ENCODE data around the gene RFTN1. TPM values are rescaled to one million over a fixed set of nuclear protein-coding genes. Genes with fewer than 3 reads are reported as not detected.

The RFTN1 gene
- total RNA-seq, 1 experiment from 2014 or later = 2.2 TPM

GRCh38 chr3:16354291-16354690 is 159.2 kb downstream of the RFTN1 start:
- DNase-seq = no peak
- H3K9me3 ChIP-seq (ENCODE audit: control insufficient read depth, low read depth, low read length) = no peaks in the 10 kb centered on the region
- H4K20me1 ChIP-seq (ENCODE audit: control insufficient read depth, insufficient read depth, insufficient read length) = no peaks in the 10 kb centered on the region
- peaks cover 0 to under 1% (median under 1%) of the 10 kb centered on the region in 3 experiments; a peak in 3 of 7 replicates for H3K36me3 Mint-ChIP-seq (ENCODE audit: insufficient read depth in 1 of 3, low read depth in 3 of 3)
- no peak overlapping the region for H4K8ac ChIP-seq (replicated peaks; ENCODE audit: insufficient read length, low read depth, low read length)
- no peaks in the 10 kb centered on the region; a peak in 1 of 5 replicates for H3K9me3 Mint-ChIP-seq
- H3K4me1 ChIP-seq (ENCODE audit: insufficient read depth, low read length) = peaks cover 6% of the 10 kb centered on the region
- peaks cover 2% of the 10 kb centered on the region; the same call in 1 of the 2 replicates for H3K27me3 Mint-ChIP-seq (ENCODE audit: low read depth)
- no peaks in the 10 kb centered on the region for H3K27me3 ChIP-seq (ENCODE audit: insufficient read depth, low read length)
- no peak overlapping the region for H2BK120ac ChIP-seq (ENCODE audit: low read depth, low read length, poor library complexity, severe bottlenecking)
- H3K4me3 Mint-ChIP-seq = no peak overlapping the region
- no peak overlapping the region for H4K91ac ChIP-seq (ENCODE audit: insufficient read length, low read depth, low read length)
- no peak overlapping the region for H3K23ac ChIP-seq (ENCODE audit: insufficient read length, low read depth, low read length)
- H2BK12ac ChIP-seq (ENCODE audit: insufficient read length, low read depth, low read length) = no peak overlapping the region
- no peak overlapping the region for H3K14ac ChIP-seq (ENCODE audit: insufficient read depth, low read length)
- H3K4me2 ChIP-seq (ENCODE audit: insufficient read depth, insufficient read length, low read length) = no peak overlapping the region
- no CpG with 5 or more reads among the region's 3 CpGs for WGBS (ENCODE audit: extremely low coverage, insufficient read length, low lambda C conversion rate)
- no peak overlapping the region for H2BK20ac ChIP-seq (ENCODE audit: low read depth, low read length, poor library complexity, severe bottlenecking)
- H2BK5ac ChIP-seq (ENCODE audit: insufficient read length, low read length) = no peak overlapping the region
- no peak overlapping the region for H3T11ph ChIP-seq (ENCODE audit: low read length)
- H3K18ac ChIP-seq (ENCODE audit: insufficient read length, low read depth, low read length) = no peak overlapping the region
- H4K5ac ChIP-seq (ENCODE audit: insufficient read length, low read depth, low read length) = no peak overlapping the region
- no peak overlapping the region for H2AFZ ChIP-seq (ENCODE audit: low read length)
- no peak overlapping the region for H2BK15ac ChIP-seq (ENCODE audit: low read depth, low read length)
- no peak for TF ChIP-seq CTCF (conservative IDR thresholded peaks at IDR 0.05)
- no peak overlapping the region for H3K27ac Mint-ChIP-seq
- no peak overlapping the region for H3K9ac ChIP-seq (ENCODE audit: extremely low read depth, insufficient read length, low read length)
- no peak overlapping the region for H3K56ac ChIP-seq (ENCODE audit: insufficient read length, low read depth, low read length)
- H3K79me1 ChIP-seq (ENCODE audit: insufficient read depth, low read depth, low read length, poor library complexity, severe bottlenecking) = no peaks in the 10 kb centered on the region
- H3K4me1 Mint-ChIP-seq = peaks cover 20 to 25% of the 10 kb centered on the region in 2 experiments
- no peaks in the 10 kb centered on the region for H3K79me2 ChIP-seq (ENCODE audit: insufficient read depth, low read length)
- H3K23me2 ChIP-seq (ENCODE audit: insufficient read length, low read depth, low read length, poor library complexity, severe bottlenecking) = no peaks in the 10 kb centered on the region
- no peak overlapping the region for H3K4ac ChIP-seq (ENCODE audit: low read depth, low read length)
- no peak overlapping the region for H3K27ac ChIP-seq (ENCODE audit: insufficient read length, low read depth, low read length)
- H2AK5ac ChIP-seq (ENCODE audit: insufficient read length, low read length) = no peak overlapping the region
